PC-3 (cell line): ENCODE measurements around the gene AMH.
A peak's percentile ranks its signal among the peaks of the same experiment; 100 is the strongest.

Experiments
- EZH2 ChIP-seq: fragments of 300-600 bp; sonication (generic); IDR thresholded peaks from one replicate; pipeline ENCODE4 v1.6.1; 2017; ENCODE audit warnings: antibody characterized with exemption, mild to moderate bottlenecking, low read length; ENCODE audit not compliant: unreplicated experiment
- TF ChIP-seq, protein P1 (sequence below): fragments of 300-600 bp; sonication (generic); conservative IDR thresholded peaks from 2 replicates; pipeline ENCODE4 v1.5.1; 2017; ENCODE audit warnings: antibody characterized with exemption, low read depth, mild to moderate bottlenecking, low read length

GRCh38 chr19:2290441-2291184, 41.5 kb downstream of the AMH start:
- TF ChIP-seq, protein P1, sequence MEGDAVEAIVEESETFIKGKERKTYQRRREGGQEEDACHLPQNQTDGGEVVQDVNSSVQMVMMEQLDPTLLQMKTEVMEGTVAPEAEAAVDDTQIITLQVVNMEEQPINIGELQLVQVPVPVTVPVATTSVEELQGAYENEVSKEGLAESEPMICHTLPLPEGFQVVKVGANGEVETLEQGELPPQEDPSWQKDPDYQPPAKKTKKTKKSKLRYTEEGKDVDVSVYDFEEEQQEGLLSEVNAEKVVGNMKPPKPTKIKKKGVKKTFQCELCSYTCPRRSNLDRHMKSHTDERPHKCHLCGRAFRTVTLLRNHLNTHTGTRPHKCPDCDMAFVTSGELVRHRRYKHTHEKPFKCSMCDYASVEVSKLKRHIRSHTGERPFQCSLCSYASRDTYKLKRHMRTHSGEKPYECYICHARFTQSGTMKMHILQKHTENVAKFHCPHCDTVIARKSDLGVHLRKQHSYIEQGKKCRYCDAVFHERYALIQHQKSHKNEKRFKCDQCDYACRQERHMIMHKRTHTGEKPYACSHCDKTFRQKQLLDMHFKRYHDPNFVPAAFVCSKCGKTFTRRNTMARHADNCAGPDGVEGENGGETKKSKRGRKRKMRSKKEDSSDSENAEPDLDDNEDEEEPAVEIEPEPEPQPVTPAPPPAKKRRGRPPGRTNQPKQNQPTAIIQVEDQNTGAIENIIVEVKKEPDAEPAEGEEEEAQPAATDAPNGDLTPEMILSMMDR = no peak
- TF ChIP-seq EZH2 = peak; percentile 67
